H1 (cell line): ENCODE results near the gene RBM47. TPM values are rescaled to one million over a fixed set of nuclear protein-coding genes. Genes with fewer than 3 reads are reported as not detected.

Source experiments
- polyA plus RNA-seq, 7 experiments: library from polyadenylated mRNA; depleted of rRNA in 3 of 7; stranded (reverse) in 5 of 7; unstranded in 2 of 7; fragments of >200 nt in 5 of 7; fragments of 200-250 nt in 2 of 7; gene quantifications; 1 replicate in 5 of 7; 2 replicates in 1 of 7; 4 replicates in 1 of 7; pipeline versions ENCODE4 v1.2.1 to v1.2.3, GENCODE V29; 2011 to 2013; ENCODE audit warnings: missing spikeins in 2 of 7, mixed read lengths in 2 of 7
- total RNA-seq: library from RNA; stranded (reverse); fragmentation: NEBNext Ultra II Directional; extraction: Animal tissue kit (Norgen Biotek cat#: 25700); gene quantifications from 2 replicates; pipeline ENCODE4 v1.2.1, GENCODE V29; 2021
- TF ChIP-seq, protein P1 (sequence below): fragments of 300-600 bp; sonication (generic); IDR thresholded peaks from 2 replicates; pipeline ENCODE4 v1.7.1; 2012; ENCODE audit warnings: low read length, moderate library complexity, mild to moderate bottlenecking, inconsistent platforms; ENCODE audit not compliant: insufficient replicate concordance

RBM47 gene
- total and polyA plus RNA-seq, 2 of the 8 experiments (the other 6 are each of a cell fraction or from before 2014, with no cell fraction given): 42.8 to 78.9 TPM

DNA sequence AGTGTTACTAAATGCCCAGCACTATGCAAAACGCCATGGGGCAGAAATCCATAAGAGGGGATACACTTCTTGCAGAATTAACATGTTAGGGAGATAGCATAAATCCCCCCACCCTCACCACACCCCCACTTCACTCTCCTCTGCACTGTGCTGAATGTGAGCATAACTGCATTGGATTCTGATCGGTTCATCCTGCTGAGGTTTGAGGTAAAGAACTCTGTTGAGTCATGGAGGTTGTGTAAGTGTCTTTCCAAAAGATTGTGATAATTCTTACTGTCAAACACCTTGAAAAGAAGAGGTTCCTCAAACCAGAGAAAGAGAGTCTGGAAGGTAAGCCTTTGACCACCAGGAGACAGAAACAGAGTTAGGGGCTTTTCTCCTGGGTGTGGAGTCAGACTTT lies 43.6 kb downstream of the RBM47 start (continued):
- TF ChIP-seq, protein P1, sequence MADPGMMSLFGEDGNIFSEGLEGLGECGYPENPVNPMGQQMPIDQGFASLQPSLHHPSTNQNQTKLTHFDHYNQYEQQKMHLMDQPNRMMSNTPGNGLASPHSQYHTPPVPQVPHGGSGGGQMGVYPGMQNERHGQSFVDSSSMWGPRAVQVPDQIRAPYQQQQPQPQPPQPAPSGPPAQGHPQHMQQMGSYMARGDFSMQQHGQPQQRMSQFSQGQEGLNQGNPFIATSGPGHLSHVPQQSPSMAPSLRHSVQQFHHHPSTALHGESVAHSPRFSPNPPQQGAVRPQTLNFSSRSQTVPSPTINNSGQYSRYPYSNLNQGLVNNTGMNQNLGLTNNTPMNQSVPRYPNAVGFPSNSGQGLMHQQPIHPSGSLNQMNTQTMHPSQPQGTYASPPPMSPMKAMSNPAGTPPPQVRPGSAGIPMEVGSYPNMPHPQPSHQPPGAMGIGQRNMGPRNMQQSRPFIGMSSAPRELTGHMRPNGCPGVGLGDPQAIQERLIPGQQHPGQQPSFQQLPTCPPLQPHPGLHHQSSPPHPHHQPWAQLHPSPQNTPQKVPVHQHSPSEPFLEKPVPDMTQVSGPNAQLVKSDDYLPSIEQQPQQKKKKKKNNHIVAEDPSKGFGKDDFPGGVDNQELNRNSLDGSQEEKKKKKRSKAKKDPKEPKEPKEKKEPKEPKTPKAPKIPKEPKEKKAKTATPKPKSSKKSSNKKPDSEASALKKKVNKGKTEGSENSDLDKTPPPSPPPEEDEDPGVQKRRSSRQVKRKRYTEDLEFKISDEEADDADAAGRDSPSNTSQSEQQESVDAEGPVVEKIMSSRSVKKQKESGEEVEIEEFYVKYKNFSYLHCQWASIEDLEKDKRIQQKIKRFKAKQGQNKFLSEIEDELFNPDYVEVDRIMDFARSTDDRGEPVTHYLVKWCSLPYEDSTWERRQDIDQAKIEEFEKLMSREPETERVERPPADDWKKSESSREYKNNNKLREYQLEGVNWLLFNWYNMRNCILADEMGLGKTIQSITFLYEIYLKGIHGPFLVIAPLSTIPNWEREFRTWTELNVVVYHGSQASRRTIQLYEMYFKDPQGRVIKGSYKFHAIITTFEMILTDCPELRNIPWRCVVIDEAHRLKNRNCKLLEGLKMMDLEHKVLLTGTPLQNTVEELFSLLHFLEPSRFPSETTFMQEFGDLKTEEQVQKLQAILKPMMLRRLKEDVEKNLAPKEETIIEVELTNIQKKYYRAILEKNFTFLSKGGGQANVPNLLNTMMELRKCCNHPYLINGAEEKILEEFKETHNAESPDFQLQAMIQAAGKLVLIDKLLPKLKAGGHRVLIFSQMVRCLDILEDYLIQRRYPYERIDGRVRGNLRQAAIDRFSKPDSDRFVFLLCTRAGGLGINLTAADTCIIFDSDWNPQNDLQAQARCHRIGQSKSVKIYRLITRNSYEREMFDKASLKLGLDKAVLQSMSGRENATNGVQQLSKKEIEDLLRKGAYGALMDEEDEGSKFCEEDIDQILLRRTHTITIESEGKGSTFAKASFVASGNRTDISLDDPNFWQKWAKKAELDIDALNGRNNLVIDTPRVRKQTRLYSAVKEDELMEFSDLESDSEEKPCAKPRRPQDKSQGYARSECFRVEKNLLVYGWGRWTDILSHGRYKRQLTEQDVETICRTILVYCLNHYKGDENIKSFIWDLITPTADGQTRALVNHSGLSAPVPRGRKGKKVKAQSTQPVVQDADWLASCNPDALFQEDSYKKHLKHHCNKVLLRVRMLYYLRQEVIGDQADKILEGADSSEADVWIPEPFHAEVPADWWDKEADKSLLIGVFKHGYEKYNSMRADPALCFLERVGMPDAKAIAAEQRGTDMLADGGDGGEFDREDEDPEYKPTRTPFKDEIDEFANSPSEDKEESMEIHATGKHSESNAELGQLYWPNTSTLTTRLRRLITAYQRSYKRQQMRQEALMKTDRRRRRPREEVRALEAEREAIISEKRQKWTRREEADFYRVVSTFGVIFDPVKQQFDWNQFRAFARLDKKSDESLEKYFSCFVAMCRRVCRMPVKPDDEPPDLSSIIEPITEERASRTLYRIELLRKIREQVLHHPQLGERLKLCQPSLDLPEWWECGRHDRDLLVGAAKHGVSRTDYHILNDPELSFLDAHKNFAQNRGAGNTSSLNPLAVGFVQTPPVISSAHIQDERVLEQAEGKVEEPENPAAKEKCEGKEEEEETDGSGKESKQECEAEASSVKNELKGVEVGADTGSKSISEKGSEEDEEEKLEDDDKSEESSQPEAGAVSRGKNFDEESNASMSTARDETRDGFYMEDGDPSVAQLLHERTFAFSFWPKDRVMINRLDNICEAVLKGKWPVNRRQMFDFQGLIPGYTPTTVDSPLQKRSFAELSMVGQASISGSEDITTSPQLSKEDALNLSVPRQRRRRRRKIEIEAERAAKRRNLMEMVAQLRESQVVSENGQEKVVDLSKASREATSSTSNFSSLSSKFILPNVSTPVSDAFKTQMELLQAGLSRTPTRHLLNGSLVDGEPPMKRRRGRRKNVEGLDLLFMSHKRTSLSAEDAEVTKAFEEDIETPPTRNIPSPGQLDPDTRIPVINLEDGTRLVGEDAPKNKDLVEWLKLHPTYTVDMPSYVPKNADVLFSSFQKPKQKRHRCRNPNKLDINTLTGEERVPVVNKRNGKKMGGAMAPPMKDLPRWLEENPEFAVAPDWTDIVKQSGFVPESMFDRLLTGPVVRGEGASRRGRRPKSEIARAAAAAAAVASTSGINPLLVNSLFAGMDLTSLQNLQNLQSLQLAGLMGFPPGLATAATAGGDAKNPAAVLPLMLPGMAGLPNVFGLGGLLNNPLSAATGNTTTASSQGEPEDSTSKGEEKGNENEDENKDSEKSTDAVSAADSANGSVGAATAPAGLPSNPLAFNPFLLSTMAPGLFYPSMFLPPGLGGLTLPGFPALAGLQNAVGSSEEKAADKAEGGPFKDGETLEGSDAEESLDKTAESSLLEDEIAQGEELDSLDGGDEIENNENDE: no peak
- TF ChIP-seq, all 59 proteins: peak for 0
